Measurements from ENCODE around the gene BRD3. TPM values are rescaled to one million over a fixed set of nuclear protein-coding genes. Genes with fewer than 3 reads are reported as not detected.

The BRD3 gene
- total RNA-seq, 1 experiment from 2014 or later: 40.7 TPM

DNA sequence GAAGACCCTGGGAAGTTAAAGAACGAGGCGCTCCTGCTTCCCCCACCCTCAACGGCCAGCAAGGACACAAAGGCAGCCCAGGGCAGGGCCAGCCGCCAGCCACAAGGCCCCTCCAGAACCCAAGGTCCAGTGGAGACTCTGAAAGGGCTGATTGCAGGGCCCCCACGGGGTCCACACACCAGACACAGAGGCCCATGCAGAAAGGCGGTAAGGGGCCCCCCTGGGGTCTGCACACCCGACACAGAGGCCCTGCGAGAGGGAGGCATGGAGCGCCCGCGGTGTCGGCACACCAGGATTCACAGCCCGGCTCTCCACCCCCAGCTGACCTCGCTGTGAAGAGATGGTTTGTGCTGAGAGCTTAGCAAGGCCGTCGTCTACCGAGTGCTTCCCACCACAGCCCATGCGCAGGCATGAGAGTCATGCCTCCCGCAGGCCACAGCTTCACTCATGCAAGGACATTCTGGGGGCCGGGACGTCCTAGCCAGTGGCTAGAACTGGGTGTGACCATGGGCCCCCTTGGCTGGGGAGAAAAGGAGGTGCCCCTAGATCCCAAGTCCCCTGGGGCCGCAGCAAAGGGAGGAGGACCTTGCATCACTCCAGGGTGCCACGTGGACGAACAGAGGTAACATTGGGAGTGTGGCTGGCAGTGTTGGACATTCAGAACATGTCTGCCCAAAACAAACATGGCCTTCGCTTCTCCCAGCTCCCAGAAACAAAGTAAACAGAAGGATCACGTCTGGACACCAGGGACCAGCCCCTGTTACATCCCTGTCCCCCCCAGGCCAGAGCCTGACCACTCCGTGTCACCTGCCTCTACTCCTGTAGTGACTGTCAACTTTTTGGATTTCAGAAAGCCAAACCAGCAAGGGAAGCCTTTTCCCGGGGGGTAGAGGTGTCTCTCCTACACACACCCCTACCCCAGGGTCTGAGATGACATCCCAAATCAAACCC is 9.8 kb downstream of the BRD3 start:
- H3K79me2 ChIP-seq (ENCODE audit: insufficient read depth, low read length): peaks cover 42% of the 10 kb centered on the region
- no peak overlapping the region for H3K4me3 ChIP-seq (replicated peaks in 1 of 2; ENCODE audit: low read depth in 1 of 2, low read length in 2 of 2)
- peaks cover 4 to 18% of the 10 kb centered on the region in 2 experiments; a peak in 3 of 4 replicates for H3K4me1 ChIP-seq (ENCODE audit: control insufficient read depth in 1 of 2, insufficient read depth in 2 of 2, low read length in 2 of 2)
- ChIA-PET RAD21 (ENCODE audit: low non-redundant PET in 1 of 2, low total read pairs in 2 of 2, uncharacterized antibody in 2 of 2, unreplicated experiment in 2 of 2) (no interaction called here), POLR2A (no interaction called here), CTCF (no interaction called here)
- no peaks in the 10 kb centered on the region for H4K20me1 ChIP-seq (ENCODE audit: insufficient read depth)
- ATAC-seq: no peak
- no peak overlapping the region for H3K27ac ChIP-seq (ENCODE audit: low read depth, low read length)
- no peaks in the 10 kb centered on the region for H3K9me2 ChIP-seq (ENCODE audit: insufficient read depth)
- no peaks in the 10 kb centered on the region for H3K27me3 ChIP-seq (ENCODE audit: insufficient read depth, low read length)
- no TSS peak for BruUV-seq (replicated peaks)
- intact Hi-C loops (cut with micrococcal nuclease): no loop called here
- H3K9ac ChIP-seq (ENCODE audit: low read length): no peak overlapping the region
- H3K4me2 ChIP-seq (ENCODE audit: low read length): no peak overlapping the region
- TF ChIP-seq SRF (IDR thresholded peaks at IDR 0.05; ENCODE audit: low read depth): no peak
- no peak for TF ChIP-seq ELF1 (IDR thresholded peaks at IDR 0.05; ENCODE audit: borderline replicate concordance, low read depth)
- TF ChIP-seq CTCF (IDR thresholded peaks at IDR 0.05 in 2 of 3, conservative IDR thresholded peaks at IDR 0.05 in 1 of 3; ENCODE audit: borderline replicate concordance in 1 of 3, insufficient read depth in 1 of 3, low read depth in 2 of 3, low read length in 2 of 3): no peak
- TF ChIP-seq ZNF274 (IDR thresholded peaks at IDR 0.05; ENCODE audit: low read depth, low read length): no peak
- no peak for TF ChIP-seq POLR2AphosphoS5 (IDR thresholded peaks at IDR 0.05; ENCODE audit: low read depth, low read length)
- TF ChIP-seq, protein P1, sequence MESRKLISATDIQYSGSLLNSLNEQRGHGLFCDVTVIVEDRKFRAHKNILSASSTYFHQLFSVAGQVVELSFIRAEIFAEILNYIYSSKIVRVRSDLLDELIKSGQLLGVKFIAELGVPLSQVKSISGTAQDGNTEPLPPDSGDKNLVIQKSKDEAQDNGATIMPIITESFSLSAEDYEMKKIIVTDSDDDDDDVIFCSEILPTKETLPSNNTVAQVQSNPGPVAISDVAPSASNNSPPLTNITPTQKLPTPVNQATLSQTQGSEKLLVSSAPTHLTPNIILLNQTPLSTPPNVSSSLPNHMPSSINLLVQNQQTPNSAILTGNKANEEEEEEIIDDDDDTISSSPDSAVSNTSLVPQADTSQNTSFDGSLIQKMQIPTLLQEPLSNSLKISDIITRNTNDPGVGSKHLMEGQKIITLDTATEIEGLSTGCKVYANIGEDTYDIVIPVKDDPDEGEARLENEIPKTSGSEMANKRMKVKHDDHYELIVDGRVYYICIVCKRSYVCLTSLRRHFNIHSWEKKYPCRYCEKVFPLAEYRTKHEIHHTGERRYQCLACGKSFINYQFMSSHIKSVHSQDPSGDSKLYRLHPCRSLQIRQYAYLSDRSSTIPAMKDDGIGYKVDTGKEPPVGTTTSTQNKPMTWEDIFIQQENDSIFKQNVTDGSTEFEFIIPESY (IDR thresholded peaks at IDR 0.05; ENCODE audit: extremely low read depth, insufficient replicate concordance, low read length): no peak
- TF ChIP-seq EGR1 (IDR thresholded peaks at IDR 0.05; ENCODE audit: low read depth): no peak
- TF ChIP-seq EZH2 (IDR thresholded peaks at IDR 0.05): no peak
- TF ChIP-seq, protein P2, sequence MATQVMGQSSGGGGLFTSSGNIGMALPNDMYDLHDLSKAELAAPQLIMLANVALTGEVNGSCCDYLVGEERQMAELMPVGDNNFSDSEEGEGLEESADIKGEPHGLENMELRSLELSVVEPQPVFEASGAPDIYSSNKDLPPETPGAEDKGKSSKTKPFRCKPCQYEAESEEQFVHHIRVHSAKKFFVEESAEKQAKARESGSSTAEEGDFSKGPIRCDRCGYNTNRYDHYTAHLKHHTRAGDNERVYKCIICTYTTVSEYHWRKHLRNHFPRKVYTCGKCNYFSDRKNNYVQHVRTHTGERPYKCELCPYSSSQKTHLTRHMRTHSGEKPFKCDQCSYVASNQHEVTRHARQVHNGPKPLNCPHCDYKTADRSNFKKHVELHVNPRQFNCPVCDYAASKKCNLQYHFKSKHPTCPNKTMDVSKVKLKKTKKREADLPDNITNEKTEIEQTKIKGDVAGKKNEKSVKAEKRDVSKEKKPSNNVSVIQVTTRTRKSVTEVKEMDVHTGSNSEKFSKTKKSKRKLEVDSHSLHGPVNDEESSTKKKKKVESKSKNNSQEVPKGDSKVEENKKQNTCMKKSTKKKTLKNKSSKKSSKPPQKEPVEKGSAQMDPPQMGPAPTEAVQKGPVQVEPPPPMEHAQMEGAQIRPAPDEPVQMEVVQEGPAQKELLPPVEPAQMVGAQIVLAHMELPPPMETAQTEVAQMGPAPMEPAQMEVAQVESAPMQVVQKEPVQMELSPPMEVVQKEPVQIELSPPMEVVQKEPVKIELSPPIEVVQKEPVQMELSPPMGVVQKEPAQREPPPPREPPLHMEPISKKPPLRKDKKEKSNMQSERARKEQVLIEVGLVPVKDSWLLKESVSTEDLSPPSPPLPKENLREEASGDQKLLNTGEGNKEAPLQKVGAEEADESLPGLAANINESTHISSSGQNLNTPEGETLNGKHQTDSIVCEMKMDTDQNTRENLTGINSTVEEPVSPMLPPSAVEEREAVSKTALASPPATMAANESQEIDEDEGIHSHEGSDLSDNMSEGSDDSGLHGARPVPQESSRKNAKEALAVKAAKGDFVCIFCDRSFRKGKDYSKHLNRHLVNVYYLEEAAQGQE (IDR thresholded peaks at IDR 0.05; ENCODE audit: low read depth): no peak
- TF ChIP-seq SIN3A (IDR thresholded peaks at IDR 0.05; ENCODE audit: low read depth): no peak
- TF ChIP-seq RAD21 (IDR thresholded peaks at IDR 0.05; ENCODE audit: low read depth): no peak
- TF ChIP-seq YY1 (IDR thresholded peaks at IDR 0.05; ENCODE audit: extremely low read depth, insufficient replicate concordance, low read depth, low read length): no peak
- no peak for TF ChIP-seq JUND (IDR thresholded peaks at IDR 0.05)
- TF ChIP-seq TCF7L2 (IDR thresholded peaks at IDR 0.05; ENCODE audit: borderline replicate concordance, extremely low read depth, insufficient read depth, insufficient read length): no peak
- TF ChIP-seq, protein P3, sequence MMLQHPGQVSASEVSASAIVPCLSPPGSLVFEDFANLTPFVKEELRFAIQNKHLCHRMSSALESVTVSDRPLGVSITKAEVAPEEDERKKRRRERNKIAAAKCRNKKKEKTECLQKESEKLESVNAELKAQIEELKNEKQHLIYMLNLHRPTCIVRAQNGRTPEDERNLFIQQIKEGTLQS (IDR thresholded peaks at IDR 0.05): no peak
- TF ChIP-seq CBX3 (IDR thresholded peaks at IDR 0.05; ENCODE audit: low read depth): no peak
- TF ChIP-seq CEBPB (IDR thresholded peaks at IDR 0.05; ENCODE audit: low read depth): no peak
- TF ChIP-seq SP1 (IDR thresholded peaks at IDR 0.05; ENCODE audit: low read depth): no peak
- no peak for TF ChIP-seq EZH2phosphoT487 (IDR thresholded peaks at IDR 0.05; ENCODE audit: borderline replicate concordance)
- no peaks in the 10 kb centered on the region for H3K36me3 ChIP-seq (ENCODE audit: control insufficient read depth in 1 of 2, insufficient read depth in 2 of 2, low read length in 2 of 2)
- H3K9me3 ChIP-seq (ENCODE audit: control insufficient read depth in 1 of 2, insufficient read depth in 1 of 2, low read depth in 1 of 2, low read length in 2 of 2): no peaks in the 10 kb centered on the region
- no peak for DNase-seq (ENCODE audit: low read depth, low spot score)
- H2AFZ ChIP-seq (ENCODE audit: low read depth, low read length, poor library complexity, severe bottlenecking): no peak overlapping the region

All from HCT116 (cell line).